Coronary artery (tissue), 2 donors: ENCODE results near the gene CEP72.

Experiments
- DNase-seq: peaks from one replicate; pipeline ENCODE4 v3.0.0-alpha.2; 2017; ENCODE audit warnings: low spot score
- H3K27ac ChIP-seq, 2 donors: fragments of 200-600 bp; sonication (generic); one replicate each; pipeline ENCODE4 v1.5.1; 2016 to 2019
- H3K4me3 ChIP-seq: fragments of 200-600 bp; sonication (generic); 2 replicates; pipeline ENCODE4 v1.5.1; 2016; ENCODE audit warnings: mild to moderate bottlenecking, moderate library complexity
- CTCF ChIP-seq: fragments of 200-600 bp; sonication (generic); IDR thresholded peaks from one replicate; pipeline ENCODE4 v1.5.1; 2019; ENCODE audit warnings: antibody characterized with exemption

The CEP72 gene

GRCh38 chr5:639584-640213, 27.6 kb downstream of the CEP72 start:
- no peak overlapping the region for H3K27ac ChIP-seq
- no peak for TF ChIP-seq CTCF
- no peak for DNase-seq
- no peak overlapping the region for H3K4me3 ChIP-seq

- H3K4me3 ChIP-seq = no peak overlapping the region
- no peak for TF ChIP-seq CTCF
- H3K27ac ChIP-seq = no peak overlapping the region
- DNase-seq = no peak
These were observed 28.6 kb downstream of the CEP72 start for GRCh38 chr5:640461-641330.

- Histone ChIP-seq H3K4me3 (no peak overlapping the region), H3K27ac (no peak overlapping the region)
- TF ChIP-seq CTCF = no peak
- no peak for DNase-seq
These were observed 29.2 kb downstream of the CEP72 start for GRCh38 chr5:641331-641765.

GRCh38 chr5:642481-642880, 30.3 kb downstream of the CEP72 start:
- DNase-seq = no peak
- TF ChIP-seq CTCF = no peak
- Histone ChIP-seq H3K27ac (no peak overlapping the region), H3K4me3 (no peak overlapping the region)

GRCh38 chr5:643351-643801, 31.2 kb downstream of the CEP72 start:
- TF ChIP-seq CTCF = no peak
- Histone ChIP-seq H3K27ac (no peak overlapping the region), H3K4me3 (no peak overlapping the region)
- DNase-seq = no peak

GRCh38 chr5:643811-644271, 31.7 kb downstream of the CEP72 start:
- no peak for DNase-seq
- Histone ChIP-seq H3K4me3 (no peak overlapping the region), H3K27ac (no peak overlapping the region)
- no peak for TF ChIP-seq CTCF
